Right forelimb (tissue), 1 donor: ENCODE results near the gene PRKCQ.
A peak's percentile ranks its signal among the peaks of the same experiment; 100 is the strongest.

Experiments used
- DNase-seq: peaks from one replicate; pipeline ENCODE4 v3.0.0-alpha.2; 2018

The PRKCQ gene

DNA sequence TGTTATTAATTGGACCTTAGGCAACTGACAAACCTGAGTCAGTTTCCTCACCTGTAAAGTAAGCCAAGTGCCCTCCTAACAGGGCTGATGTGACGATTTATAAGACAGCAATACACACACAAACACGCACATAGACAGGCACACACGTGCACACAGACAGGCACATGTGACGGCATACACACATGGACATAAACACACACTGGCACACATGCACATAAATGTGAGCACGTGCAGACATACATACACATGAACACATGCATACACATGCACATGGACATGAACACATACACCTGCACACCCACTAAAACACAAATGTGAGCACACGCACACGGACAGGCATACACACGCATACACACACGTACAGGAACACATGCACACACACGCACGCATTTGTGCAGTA, 148.9 kb downstream of the PRKCQ start:
- no peak for DNase-seq

DNA sequence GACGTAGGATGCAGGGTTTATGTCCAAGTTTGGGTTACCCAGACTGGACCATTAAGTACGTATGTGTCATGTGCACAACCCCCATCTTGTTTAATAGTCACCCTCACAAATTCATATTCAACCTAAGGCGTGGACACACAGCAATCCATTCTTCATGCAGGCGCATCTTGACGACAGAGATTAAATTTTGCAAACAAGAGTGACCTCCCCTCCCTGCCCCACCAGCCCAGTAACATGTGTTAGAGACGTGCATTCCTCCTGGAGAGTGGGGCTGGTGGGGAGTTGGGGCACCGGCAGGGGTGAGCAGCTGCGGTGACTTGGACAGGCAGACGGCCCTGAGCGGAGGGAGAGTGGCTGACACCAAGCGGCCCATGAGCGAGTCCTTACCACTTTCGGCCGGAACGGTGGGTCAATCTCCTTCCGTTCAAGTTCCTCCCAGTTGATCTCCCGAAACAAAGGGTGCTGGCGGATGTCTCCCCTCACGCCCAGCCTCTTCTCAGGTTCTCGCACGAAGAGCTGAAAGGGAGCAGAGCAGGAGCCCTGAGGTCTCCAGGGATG, 149.6 kb downstream of the PRKCQ start:
- no peak for DNase-seq

GRCh38 chr10:6427357-6427959, 152.6 kb downstream of the PRKCQ start:
- no peak for DNase-seq

DNA sequence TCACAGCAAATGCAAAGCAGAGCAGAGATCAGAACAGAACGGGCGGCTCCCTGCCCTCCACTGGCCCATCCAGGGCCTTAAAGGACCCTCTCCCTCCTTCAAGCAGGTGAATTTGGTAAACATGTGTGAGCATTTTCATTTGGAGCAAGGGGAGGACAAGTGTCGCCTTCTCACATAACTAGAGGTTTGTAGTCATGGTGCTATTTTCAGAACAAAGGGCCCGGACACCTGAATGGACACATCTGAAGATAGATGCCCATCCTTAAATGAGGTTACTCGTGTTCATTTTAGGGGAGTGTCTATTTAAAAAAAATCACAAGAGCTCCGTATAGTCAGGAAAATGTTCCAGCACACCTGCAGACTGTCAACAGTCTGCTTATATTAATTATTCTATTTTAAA, 153.8 kb downstream of the PRKCQ start:
- DNase-seq: no peak

DNA sequence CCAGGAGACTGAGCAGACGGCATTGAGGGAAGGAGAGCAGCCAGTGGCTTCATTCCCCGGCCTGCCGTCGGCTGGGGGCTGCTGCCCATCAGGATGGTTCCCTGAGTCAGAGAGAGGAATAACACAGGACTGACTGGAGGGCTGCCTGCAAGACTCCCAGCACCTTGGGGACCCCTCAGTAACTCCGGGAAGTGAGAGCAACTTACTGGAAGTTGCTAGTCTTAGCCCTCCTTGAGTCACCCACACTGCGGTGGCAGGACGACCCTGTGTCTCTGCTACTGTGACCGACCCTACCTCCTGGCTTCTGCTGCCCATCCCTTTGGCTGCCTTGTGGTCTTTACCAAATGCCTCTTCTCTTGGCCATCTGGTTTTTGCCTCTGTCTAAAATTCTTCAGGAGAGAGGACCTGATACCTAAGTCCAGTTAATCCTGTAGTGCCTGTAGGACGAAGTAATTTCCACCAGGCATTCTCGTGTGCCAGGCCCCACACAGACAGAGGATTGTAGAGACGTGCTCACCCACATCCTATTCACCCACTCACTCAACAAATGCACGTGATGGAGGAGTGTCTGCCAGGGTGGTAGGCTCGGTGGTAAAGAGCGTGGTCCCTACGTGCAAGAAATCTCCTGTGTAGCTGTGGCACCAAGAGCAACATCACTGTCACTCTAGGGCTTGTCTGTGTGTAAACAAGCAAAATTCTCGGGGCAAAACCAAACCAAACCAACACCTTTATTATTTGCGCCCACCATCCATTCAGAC, 156.5 kb downstream of the PRKCQ start:
- no peak for DNase-seq

DNA sequence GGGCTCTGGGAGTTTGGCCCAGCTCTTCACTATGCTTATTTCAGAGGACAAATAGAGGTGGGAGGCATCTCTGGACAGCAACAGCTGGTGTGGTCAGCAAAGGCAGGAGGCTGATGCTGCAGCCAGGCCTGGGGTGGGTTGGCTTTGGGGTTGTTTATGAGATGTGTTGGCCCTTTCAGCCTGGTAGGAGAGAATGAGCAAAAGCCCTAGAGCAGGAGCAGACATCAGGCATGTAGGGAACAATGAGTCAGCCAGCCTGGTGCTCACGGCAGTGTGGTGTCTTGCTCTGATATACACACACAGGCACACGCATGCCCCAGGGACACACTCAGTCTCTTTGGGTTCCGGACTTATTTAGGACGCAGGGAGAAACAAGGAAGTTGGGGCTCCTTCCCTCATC, 157.1 kb downstream of the PRKCQ start:
- no peak for DNase-seq

DNA sequence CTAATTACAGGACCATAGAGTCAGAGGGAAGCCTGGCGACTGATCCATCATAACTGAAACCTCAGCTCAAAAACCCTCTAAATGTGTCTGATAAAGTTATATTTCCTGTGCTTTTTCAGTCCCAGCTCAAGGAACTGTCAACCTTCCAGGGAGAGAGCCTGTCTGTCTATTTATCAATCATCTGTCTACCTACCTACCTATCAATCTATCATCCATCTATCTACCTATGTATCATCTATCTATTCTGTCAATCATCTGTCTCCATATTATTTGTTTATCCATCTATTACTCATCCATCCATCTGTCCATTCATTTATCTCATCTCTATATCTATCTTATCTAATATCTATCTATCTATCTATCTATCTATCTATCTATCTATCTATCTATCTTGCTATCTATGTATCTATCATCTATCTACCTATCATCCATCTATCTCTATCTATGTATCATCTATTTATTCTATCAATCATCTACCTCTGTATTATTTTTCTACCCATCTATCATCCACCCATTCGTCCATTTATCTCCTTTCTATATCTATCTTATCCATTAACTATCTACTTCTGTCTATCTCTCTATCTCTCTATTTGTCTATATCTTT, 161.4 kb downstream of the PRKCQ start:
- DNase-seq: no peak

- no peak for DNase-seq
Measured at GRCh38 chr10:6418167-6418566, 161.9 kb downstream of the PRKCQ start.

- DNase-seq: no peak
Measured at GRCh38 chr10:6416892-6417512, 163.1 kb downstream of the PRKCQ start.

DNA sequence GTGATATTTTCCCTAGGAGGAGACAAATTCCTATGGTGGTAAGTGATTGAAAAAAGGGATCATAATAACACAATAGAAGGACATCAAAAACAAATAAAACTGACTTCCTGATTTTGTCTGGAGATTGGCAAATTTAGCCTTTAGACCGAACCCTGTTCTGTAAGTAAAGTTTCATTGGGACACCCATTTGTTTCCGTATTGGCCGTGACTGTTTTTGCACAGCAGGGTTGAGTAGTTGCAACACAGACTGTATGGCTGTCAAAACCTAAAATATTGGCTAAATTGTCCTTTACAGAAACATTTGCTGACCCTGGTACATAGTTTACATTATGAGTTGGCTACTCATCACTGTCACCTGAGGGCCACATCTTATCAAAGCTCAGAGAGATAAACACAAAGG, 168.6 kb downstream of the PRKCQ start:
- DNase-seq: no peak

- no peak for DNase-seq
Measured at GRCh38 chr10:6410830-6411229, 169.2 kb downstream of the PRKCQ start.

DNA sequence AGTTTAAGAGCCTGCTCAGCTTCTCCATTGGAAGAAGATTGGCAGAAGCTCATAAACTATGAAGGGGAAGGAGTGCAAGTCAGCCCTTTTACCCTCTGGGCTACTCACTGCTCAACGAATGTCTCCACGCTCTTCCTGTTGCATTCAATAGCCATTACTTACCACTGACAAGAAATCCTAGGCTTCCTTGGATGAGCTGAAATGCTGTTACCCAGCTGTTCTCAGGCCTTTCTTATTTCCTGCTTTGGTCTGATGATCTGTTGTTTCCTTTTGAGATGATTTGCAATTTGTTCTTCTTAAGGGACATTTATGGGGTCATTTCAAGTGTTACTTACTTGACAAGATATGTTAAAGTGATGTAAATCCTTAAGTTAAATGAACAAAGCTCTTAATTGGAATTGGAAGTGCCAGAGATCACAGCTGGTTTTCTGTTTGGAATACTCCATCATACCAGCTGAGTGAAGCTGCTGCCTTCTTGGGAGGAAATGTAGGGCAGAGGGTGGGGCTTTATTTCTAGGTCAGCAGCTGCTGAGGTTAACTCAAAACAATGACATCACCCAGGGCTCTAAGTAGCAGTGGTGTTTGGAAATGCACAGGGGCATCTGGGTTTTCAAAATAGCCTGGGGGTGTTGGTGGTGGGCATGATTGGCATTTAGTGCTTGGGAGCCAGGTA, 170.0 kb downstream of the PRKCQ start:
- DNase-seq: no peak

DNA sequence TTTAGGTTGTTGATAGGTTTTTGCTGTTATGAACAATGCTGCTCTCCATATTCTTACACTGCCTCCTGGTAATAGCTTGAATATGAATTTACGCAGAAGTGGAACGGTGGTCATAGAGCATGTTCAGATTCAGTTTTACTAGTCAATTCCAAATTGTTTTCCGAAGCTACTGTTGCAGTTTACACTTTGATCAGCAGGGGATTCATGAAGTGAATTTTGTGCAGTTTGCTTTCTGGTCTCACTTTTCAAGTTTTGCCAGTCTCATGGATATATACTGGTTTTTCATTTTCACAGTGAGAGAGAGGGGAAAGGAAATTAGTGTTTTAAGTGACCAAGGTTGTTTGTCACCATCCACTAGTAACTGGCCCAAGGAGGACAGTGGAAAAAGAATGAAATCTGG, 171.3 kb downstream of the PRKCQ start:
- DNase-seq: no peak

DNA sequence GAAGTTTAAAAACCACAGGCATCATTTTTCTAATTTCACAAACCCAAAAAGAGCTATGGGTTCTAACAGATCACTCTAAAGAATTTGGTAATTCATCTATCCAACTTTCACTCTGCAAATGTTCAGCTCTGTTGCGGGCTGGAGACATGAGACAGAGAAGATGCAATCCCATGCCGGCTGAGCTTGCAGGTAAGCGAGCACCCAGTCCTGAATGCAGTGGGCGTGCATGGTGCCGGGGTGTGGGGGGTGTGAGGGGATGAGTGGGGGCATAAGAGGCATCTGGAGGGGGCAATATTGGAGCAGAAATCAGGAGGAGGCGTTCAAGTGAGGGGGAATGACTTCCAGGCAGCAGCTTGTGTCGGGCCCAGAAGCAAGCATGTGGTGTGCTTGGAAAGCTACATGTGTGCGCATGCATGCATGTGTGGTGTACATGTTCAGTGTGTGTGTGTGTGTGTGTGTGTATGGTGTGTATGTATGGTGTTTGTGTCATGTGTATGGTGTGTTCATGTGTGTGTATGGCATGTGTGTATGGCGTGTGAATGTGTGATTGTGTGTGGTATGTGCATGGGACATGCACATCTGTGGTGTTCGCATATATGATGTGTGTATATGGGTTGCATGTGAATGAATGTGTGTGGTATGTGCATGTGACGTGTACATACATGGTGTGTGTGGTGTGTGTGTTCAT, 172.9 kb downstream of the PRKCQ start:
- DNase-seq: no peak

DNA sequence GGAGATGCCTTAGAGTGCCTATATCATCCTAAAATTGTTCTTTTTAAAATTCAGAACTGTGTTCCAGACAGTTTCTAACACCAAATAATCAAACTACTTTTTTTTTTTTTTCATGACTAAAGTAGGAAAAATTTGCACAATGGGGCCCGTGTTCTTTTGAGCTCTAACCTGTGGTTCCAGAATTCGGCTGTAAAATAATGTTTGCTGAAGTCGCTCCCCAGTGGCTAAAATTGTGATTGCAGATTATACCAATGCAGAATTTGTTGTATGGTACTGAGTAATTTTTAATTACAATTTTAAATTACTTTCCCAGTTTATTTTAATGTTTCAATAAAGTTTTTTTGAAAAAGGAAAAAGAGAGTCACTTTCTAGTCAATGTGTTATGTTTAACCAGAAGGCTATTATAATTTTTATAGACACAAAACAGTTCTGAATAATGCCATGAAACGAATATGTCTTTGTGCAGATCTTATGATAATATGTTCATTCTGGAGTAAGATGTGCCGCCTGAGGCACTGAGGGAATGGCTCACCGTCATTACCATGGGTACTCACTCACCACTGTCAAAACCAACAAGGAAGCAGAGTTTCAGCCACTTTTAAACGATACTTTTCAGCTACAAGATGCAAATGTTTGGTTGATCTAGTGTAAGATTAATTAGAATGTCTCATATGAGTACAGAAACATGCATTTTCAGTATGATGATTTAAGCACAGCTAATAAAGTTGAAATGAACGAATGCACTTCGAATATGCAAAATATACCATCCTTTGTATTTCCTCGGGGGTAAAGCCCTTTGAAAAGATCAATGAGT, 173.6 kb downstream of the PRKCQ start:
- no peak for DNase-seq

DNA sequence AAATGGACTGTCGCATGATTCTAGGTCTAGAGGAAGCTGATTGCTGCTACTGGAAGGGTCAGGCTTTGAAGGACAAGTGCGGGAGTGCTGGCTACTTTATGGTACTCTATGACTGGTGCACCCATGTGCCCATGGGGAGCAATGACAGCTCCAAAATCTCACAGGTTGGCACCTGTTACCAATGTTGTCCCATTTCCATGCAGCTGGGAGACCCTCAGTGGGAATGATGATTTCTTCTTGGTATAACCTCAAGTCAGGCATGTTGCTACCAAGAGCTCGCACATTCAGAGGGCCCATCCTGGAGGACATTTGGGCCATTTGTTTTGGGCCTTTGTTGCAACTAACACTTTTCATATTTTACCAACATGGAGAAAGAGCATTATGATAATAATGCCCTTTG, 174.4 kb downstream of the PRKCQ start:
- no peak for DNase-seq

- DNase-seq: no peak
Measured at GRCh38 chr10:6404127-6405072, 175.7 kb downstream of the PRKCQ start.

- DNase-seq: no peak
Measured at GRCh38 chr10:6402960-6403359, 177.1 kb downstream of the PRKCQ start.

DNA sequence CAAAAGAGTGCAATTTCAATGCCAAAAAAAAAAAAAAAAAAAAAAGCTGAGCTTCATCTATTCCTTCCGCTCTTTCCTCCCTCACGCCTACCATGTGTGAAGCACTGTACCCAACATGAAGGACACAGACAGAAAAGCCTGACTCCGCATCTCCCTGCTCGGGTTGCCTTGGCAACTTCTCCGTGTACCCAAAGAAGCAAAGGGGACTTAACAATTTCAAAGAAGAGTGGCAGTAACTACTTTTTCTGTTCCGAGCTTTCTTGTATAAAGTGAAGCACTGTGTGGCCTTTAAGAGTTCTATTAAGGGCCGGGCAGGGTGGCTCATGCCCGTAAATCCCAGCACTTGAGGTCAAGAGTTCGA, 177.7 kb downstream of the PRKCQ start:
- no peak for DNase-seq

DNA sequence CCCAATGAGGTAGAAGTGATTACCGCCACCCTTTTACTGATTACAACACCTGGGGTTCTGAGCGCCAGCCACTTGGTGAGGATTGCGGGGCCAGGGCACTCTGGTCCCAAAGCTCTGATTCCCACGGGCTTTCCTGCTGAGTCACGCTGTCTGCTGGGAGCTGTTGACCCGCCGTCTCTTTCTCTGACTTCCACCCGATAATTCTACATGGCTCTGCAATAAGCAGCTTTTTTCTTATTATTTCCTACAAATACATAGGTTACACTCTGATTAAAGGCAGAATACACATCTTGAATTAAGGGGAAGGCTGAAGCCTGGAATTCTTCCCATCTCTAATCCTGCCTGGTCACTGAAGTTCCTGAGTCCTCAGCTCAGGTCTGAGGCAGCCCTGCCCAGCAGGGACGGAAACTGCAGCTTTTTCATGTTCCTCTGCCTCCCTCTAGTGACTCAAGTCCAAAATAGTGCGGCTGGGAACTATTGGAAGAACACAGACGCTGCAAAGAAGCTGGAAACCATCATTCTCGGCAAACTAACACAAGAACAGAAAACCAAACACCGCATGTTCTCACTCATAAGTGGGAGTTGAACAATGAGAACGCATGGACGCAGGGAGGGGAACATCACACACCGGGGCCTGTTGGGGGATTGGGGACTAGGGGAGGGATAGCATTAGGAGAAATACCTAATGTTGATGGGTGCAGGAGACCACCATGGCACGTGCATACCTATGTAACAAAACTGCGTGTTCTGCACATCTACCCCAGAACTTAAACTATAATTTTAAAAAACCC, 178.3 kb downstream of the PRKCQ start:
- DNase-seq: peak; percentile 78
